Stomach (tissue), 9 donors: ENCODE results near the gene PLPP3. TPM values are rescaled to one million over a fixed set of nuclear protein-coding genes. Genes with fewer than 3 reads are reported as not detected.

Source experiments
- DNase-seq, 2 donors: peaks; one replicate each; pipeline versions ENCODE4 v3.0.0 to v3.0.0-alpha.2; 2013 to 2019
- H3K27ac ChIP-seq, 5 donors: fragments of 200-600 bp in 4 of 5; sonication (generic) in 4 of 5; one replicate each; pipeline ENCODE4 v1.5.1; 2013 to 2019; ENCODE audit warnings: mild to moderate bottlenecking in 1 of 5, moderate library complexity in 1 of 5
- H3K27me3 ChIP-seq, 3 donors: fragments of 200-600 bp; sonication (generic); one replicate each; pipeline ENCODE4 v1.5.1; 2017 to 2019; ENCODE audit warnings: mixed run types in 1 of 3
- H3K36me3 ChIP-seq, 4 donors: fragments of 200-600 bp; sonication (generic); 1 replicate in 3 of 4; 2 replicates in 1 of 4; pipeline ENCODE4 v1.5.1; 2016 to 2019
- H3K4me1 ChIP-seq, 4 donors: fragments of 200-600 bp; sonication (generic); one replicate each; pipeline ENCODE4 v1.5.1; 2016 to 2019
- H3K4me3 ChIP-seq, 4 donors: fragments of 200-600 bp; sonication (generic) in 3 of 4; one replicate each; pipeline ENCODE4 v1.5.1; 2016 to 2019; ENCODE audit warnings: mild to moderate bottlenecking in 1 of 4
- H3K9me3 ChIP-seq, 4 donors: fragments of 200-600 bp; sonication (generic); one replicate each; pipeline ENCODE4 v1.5.1; 2016 to 2019
- EP300 ChIP-seq: sonication (generic); formaldehyde crosslinking; IDR thresholded peaks from one replicate; pipeline ENCODE4 v1.6.1; 2017; ENCODE audit warnings: antibody characterized with exemption
- POLR2A ChIP-seq, 4 donors: fragments of 450-650 bp; IDR thresholded peaks; one replicate each; pipeline ENCODE4 v1.6.1; 2016; ENCODE audit warnings: antibody characterized with exemption in 4 of 4, control low read depth in 2 of 4, mild to moderate bottlenecking in 1 of 4, moderate library complexity in 1 of 4
- POLR2AphosphoS5 ChIP-seq, 3 donors: sonication (generic); formaldehyde crosslinking; IDR thresholded peaks; one replicate each; pipeline ENCODE4 v1.6.1; 2016; ENCODE audit warnings: antibody characterized with exemption in 3 of 3
- WGBS, 5 donors: extraction: QIAGEN DNeasy Blood & Tissue Kit in 3 of 5; methylation state at CpG; one replicate each; pipeline versions ENCODE4 v1.1.5 to v1.1.7; 2013 to 2018; 5-methylcytosine and 5-hydroxymethylcytosine counted together
- intact Hi-C: fragments of 100-400 bp; cut with DNase I; formaldehyde crosslinking; loops from one replicate; pipeline ENCODE4 v1.15.1; 2023; ENCODE audit warnings: low total_unique reads
- polyA plus RNA-seq, 3 donors: library from polyadenylated mRNA; stranded (reverse); fragments of 200-250 nt; gene quantifications; one replicate each; pipeline ENCODE4 v1.2.3, GENCODE V29; 2013
- small RNA-seq, 4 donors: library from RNA; depleted of rRNA; stranded (forward); fragments of <200 nt; gene quantifications; one replicate each; pipeline ENCODE3, GENCODE V24; 2016
- total RNA-seq, 5 donors: library from RNA; depleted of rRNA; stranded (reverse); fragments of >200 nt; gene quantifications; one replicate each; pipeline versions ENCODE4 v1.1.0 to v1.2.3, GENCODE V29; 2014 to 2016
- TF ChIP-seq, protein P1 (sequence below), 7 experiments: fragments of 450-650 bp in 4 of 7; fragments of 200-600 bp in 3 of 7; sonication (generic) in 3 of 7; IDR thresholded peaks; one replicate each; pipeline ENCODE4 v1.5.1; 2016 to 2019; ENCODE audit warnings: antibody characterized with exemption in 7 of 7, control low read depth in 2 of 7, mild to moderate bottlenecking in 1 of 7
- donor health status: healthy with polysubstance abuse.
- donor health status: Bipolar disorder and iron deficiency.
- donor health status: healthy.

Gene PLPP3
- total and polyA plus RNA-seq, 8 donors, result 11.1 to 145 (median 46.1) TPM

DNA sequence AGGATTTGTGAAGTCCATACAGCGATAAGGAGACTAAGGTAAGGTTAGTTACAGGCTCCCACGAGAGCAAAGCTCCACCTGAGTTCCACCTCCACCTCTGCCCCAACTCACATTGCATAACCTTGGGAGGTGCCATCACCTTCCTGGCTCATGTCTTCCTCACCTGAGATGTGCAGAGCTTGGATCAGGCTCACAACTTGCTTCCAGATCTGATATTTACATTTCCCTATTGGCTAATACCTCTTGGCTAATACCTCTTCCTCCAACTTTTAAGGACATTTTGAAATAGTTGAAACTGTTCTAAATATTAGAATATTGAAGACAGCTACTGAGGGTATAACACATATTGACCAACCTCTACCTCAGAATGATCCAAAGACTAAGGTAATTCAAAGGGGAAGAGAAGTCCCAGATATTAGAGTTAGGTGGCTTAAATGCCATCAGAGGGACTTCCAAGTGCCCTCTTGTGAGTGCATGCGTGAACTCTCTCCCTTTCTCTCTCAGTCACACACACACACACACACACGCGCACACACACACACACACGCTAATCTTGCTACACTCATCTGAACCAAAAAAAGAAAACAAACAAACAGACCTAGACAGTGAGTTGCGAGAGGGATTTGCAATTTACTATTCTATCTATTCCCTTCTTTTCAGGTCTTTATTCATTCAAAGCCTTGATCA lies 134.3 kb downstream of the PLPP3 start:
- TF ChIP-seq POLR2AphosphoS5 (IDR thresholded peaks at IDR 0.05) (no peak), EP300 (no peak), POLR2A (IDR thresholded peaks at IDR 0.05) (no peak)
- TF ChIP-seq, protein P1, sequence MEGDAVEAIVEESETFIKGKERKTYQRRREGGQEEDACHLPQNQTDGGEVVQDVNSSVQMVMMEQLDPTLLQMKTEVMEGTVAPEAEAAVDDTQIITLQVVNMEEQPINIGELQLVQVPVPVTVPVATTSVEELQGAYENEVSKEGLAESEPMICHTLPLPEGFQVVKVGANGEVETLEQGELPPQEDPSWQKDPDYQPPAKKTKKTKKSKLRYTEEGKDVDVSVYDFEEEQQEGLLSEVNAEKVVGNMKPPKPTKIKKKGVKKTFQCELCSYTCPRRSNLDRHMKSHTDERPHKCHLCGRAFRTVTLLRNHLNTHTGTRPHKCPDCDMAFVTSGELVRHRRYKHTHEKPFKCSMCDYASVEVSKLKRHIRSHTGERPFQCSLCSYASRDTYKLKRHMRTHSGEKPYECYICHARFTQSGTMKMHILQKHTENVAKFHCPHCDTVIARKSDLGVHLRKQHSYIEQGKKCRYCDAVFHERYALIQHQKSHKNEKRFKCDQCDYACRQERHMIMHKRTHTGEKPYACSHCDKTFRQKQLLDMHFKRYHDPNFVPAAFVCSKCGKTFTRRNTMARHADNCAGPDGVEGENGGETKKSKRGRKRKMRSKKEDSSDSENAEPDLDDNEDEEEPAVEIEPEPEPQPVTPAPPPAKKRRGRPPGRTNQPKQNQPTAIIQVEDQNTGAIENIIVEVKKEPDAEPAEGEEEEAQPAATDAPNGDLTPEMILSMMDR (IDR thresholded peaks at IDR 0.05), result no peak
- intact Hi-C loops, result no loop called here
- Histone ChIP-seq H3K36me3 (no peaks in the 10 kb centered on the region), H3K4me3 (no peak overlapping the region), H3K4me1 (peaks cover 0 to 23% (median 12%) of the 10 kb centered on the region in 4 donors), H3K27me3 (no peaks in the 10 kb centered on the region), H3K27ac (no peak overlapping the region), H3K9me3 (no peaks in the 10 kb centered on the region)
- no peak for DNase-seq
- WGBS, 5 donors, result 65 to 82% (median 77%) methylated on average over 7 of the region's 7 CpGs

Small RNA genes lying within 50 kb of the gene (small RNA-seq; reads per million reads assigned to genes)
- 0 reads per million in 4 donors for gene AC099789.1

Other genes with a start within 250 kb of the PLPP3 start
- gene PRKAA2, start 65.8 kb upstream of the PLPP3 start, total RNA-seq, result 10 to 100 TPM in 3 of 5 donors, 1 to 10 TPM in 2; 2.6 to 15.4 (median 12.1) TPM
- 1 to 10 TPM in 2 of 3 donors, under 1 TPM in 1; 0.93 to 2.0 (median 1.2) TPM for gene PRKAA2, start 65.8 kb upstream of the PLPP3 start, polyA plus RNA-seq
- gene FYB2, start 239.8 kb upstream of the PLPP3 start, total RNA-seq, result 1 to 10 TPM in 1 of 5 donors, under 1 TPM in 1, not detected in 3; 0.45 to 2.2 TPM
- gene FYB2, start 239.8 kb upstream of the PLPP3 start, polyA plus RNA-seq, result 1 to 10 TPM in 1 of 3 donors, under 1 TPM in 2; 0.31 to 1.1 (median 0.75) TPM